Heart right ventricle (tissue), 16 donors: ENCODE results near the gene CMTM1. TPM values are rescaled to one million over a fixed set of nuclear protein-coding genes. Genes with fewer than 3 reads are reported as not detected.

ENCODE experiments used
- ATAC-seq, 8 donors: fragments of 200-7000 bp; cut with Tn5 transposase; one replicate each; pipeline ENCODE4 v1.9.1; 2020; ENCODE audit warnings: mild to moderate bottlenecking in 8 of 8, moderate library complexity in 8 of 8, moderate number of reproducible peaks in 1 of 8
- DNase-seq, 2 donors: peaks; one replicate each; pipeline ENCODE4 v3.0.0-alpha.2; 2020
- H3K27ac ChIP-seq, 10 donors: fragments of 200-600 bp; sonication (generic) in 2 of 10; one replicate each; pipeline versions ENCODE4 v1.5.0 to v1.8.0; 2020 to 2022; ENCODE audit warnings: mild to moderate bottlenecking in 3 of 10
- H3K27me3 ChIP-seq, 7 donors: fragments of 200-600 bp; one replicate each; pipeline ENCODE4 v1.8.0; 2021 to 2022; ENCODE audit warnings: mild to moderate bottlenecking in 2 of 7
- H3K36me3 ChIP-seq, 9 donors: fragments of 200-600 bp; sonication (generic) in 1 of 9; one replicate each; pipeline versions ENCODE4 v1.5.0 to v1.8.0; 2020 to 2022; ENCODE audit warnings: mild to moderate bottlenecking in 2 of 9
- H3K4me1 ChIP-seq, 9 donors: fragments of 200-600 bp; sonication (generic) in 1 of 9; one replicate each; pipeline versions ENCODE4 v1.5.0 to v1.8.0; 2020 to 2022; ENCODE audit warnings: mild to moderate bottlenecking in 4 of 9
- H3K4me3 ChIP-seq, 10 donors: fragments of 200-600 bp; sonication (generic) in 2 of 10; one replicate each; pipeline versions ENCODE4 v1.5.0 to v1.8.0; 2020 to 2022; ENCODE audit warnings: mild to moderate bottlenecking in 7 of 10, moderate library complexity in 2 of 10
- H3K9me3 ChIP-seq, 11 donors: fragments of 200-600 bp in 10 of 11; sonication (generic) in 2 of 11; one replicate each; pipeline versions ENCODE4 v1.5.0 to v1.8.0; 2013 to 2022; ENCODE audit warnings: mild to moderate bottlenecking in 2 of 11, control low read depth in 1 of 11, moderate library complexity in 1 of 11
- CTCF ChIP-seq, 9 donors: fragments of 200-600 bp; sonication (generic) in 2 of 9; IDR thresholded peaks; one replicate each; pipeline versions ENCODE4 v1.5.0 to v1.8.0; 2021 to 2022; ENCODE audit warnings: antibody characterized with exemption in 9 of 9, mild to moderate bottlenecking in 5 of 9, moderate library complexity in 1 of 9
- WGBS, 2 donors: extraction: QIAGEN DNeasy Blood & Tissue Kit; methylation state at CpG; one replicate each; pipeline ENCODE4 v1.1.7; 2013; ENCODE audit warnings: inconsistent platforms in 1 of 2; 5-methylcytosine and 5-hydroxymethylcytosine counted together
- intact Hi-C, 10 donors: fragments of 100-400 bp; cut with DNase I; formaldehyde crosslinking; loops; one replicate each; pipeline versions ENCODE4 v1.11.1 to v1.14.2; 2022
- polyA plus RNA-seq, 2 donors: library from polyadenylated mRNA; stranded (reverse); fragments of 200-250 nt; gene quantifications; one replicate each; pipeline ENCODE4 v1.2.3, GENCODE V29; 2013
- total RNA-seq, 10 donors: library from RNA; stranded (reverse); fragmentation: NEBNext Ultra II Directional in 3 of 10; extraction: Animal tissue kit (Norgen Biotek cat#: 25700) in 3 of 10; gene quantifications; one replicate each; pipeline versions ENCODE4 v1.2.1 to v1.2.4, GENCODE V29; 2021 to 2023
- donor health status: Arrhythmogenic right ventricular cardiomyopathy.
- donor health status: ischemic (EF 13 %, LVEDD 7.1; RV severe dilation, severe dysfunction).
- donor health status: healthy with polysubstance abuse.
- donor health status: DM: no; HTN: yes; CAD: no.
- donor health status: DM: no; HTN: no; CAD: no.
- donor health status: ischemic (EF 25% LVEDD 6.9; RV normal size, moderate dysfunction).
- donor health status: ischemic (EF 25% LVEDD 5.7; RV mildly dilated, moderate dysfunction).
- donor health status: healthy.
- donor health status: DM: yes; HTN: yes; CAD: no.
- donor health status: Ischemic cardiomyopathy.
- donor health status: ischemic (EF 35%, LVEDD 5.7; RV mildly dilated, moderate dysfunction).
- donor health status: nonischemic (EF 11% LVEDD 7.7; RV severe dilation, severe dysfunction).
- donor health status: DM: yes; HTN: yes; CAD: no.
- donor health status: PGD.
- donor health status: ischemic (EF 29% LVEDD 5.4; RV normal size, mild dysfunction).
- donor health status: nonischemic (EF 23%, LVEDD 6.1; RV moderate dilation, normal function).

CMTM1 gene
- total and polyA plus RNA-seq, 12 donors = 0.19 to 2.1 (median 0.95) TPM; not detected in 1

- H3K27me3 ChIP-seq = no peaks in the 10 kb centered on the region
- no peak overlapping the region for H3K4me3 ChIP-seq
- no peak for TF ChIP-seq CTCF (IDR thresholded peaks at IDR 0.05)
- intact Hi-C loops = no loop called here
- H3K36me3 ChIP-seq = peaks cover 0 to 94% (median 22%) of the 10 kb centered on the region in 9 donors
- no peak overlapping the region for H3K27ac ChIP-seq
- H3K4me1 ChIP-seq = peaks cover 0 to 17% (median 3%) of the 10 kb centered on the region in 9 donors
- peak in 2 of 8 donors; percentile 20 to 34 for ATAC-seq
- DNase-seq = no peak
- H3K9me3 ChIP-seq = no peaks in the 10 kb centered on the region
- 46 to 85% methylated on average over 1 of the region's 1 CpG for WGBS, 2 donors
These were observed 31.9 kb upstream of the CMTM1 start for GRCh38 chr16:66534376-66534799.

GRCh38 chr16:66536525-66536924, 29.7 kb upstream of the CMTM1 start:
- H3K27me3 ChIP-seq = no peaks in the 10 kb centered on the region
- no peak overlapping the region for H3K4me3 ChIP-seq
- peaks cover 0 to 23% (median 9%) of the 10 kb centered on the region in 9 donors for H3K4me1 ChIP-seq
- no peak for TF ChIP-seq CTCF (IDR thresholded peaks at IDR 0.05)
- no peak overlapping the region for H3K27ac ChIP-seq
- H3K9me3 ChIP-seq = no peaks in the 10 kb centered on the region
- DNase-seq = no peak
- 94 to 97% methylated on average over 4 of the region's 4 CpGs for WGBS, 2 donors
- ATAC-seq = peak in 1 of 8 donors; percentile 39
- intact Hi-C loops = no loop called here
- peaks cover 0 to 93% (median 18%) of the 10 kb centered on the region in 9 donors for H3K36me3 ChIP-seq

- Histone ChIP-seq H3K4me1 (peaks cover 0 to 28% (median 9%) of the 10 kb centered on the region in 9 donors), H3K27ac (no peak overlapping the region), H3K4me3 (no peak overlapping the region), H3K9me3 (no peaks in the 10 kb centered on the region), H3K27me3 (no peaks in the 10 kb centered on the region), H3K36me3 (peaks cover 0 to 93% (median 13%) of the 10 kb centered on the region in 9 donors)
- intact Hi-C loops = no loop called here
- DNase-seq = no peak
- WGBS, 2 donors = 94 to 95% methylated on average over 2 of the region's 2 CpGs
- peak in 1 of 8 donors; percentile 16 for ATAC-seq
- TF ChIP-seq CTCF (IDR thresholded peaks at IDR 0.05) = no peak
These were observed 29.0 kb upstream of the CMTM1 start for GRCh38 chr16:66537236-66537635.

- intact Hi-C loops = no loop called here
- Histone ChIP-seq H3K4me3 (no peak overlapping the region), H3K27ac (no peak overlapping the region), H3K36me3 (peaks cover 0 to 91% (median 8%) of the 10 kb centered on the region in 9 donors), H3K27me3 (no peaks in the 10 kb centered on the region), H3K4me1 (peaks cover 0 to 29% (median 14%) of the 10 kb centered on the region in 9 donors), H3K9me3 (no peaks in the 10 kb centered on the region)
- peak in 2 of 8 donors; percentile 12 for ATAC-seq
- TF ChIP-seq CTCF (IDR thresholded peaks at IDR 0.05) = no peak
- no peak for DNase-seq
- 97 to 98% methylated on average over 5 of the region's 5 CpGs for WGBS, 2 donors
These were observed 27.3 kb upstream of the CMTM1 start for GRCh38 chr16:66538910-66539309.
